OCI-LY1 (cell line): ENCODE measurements around the gene PTPRO.

ENCODE experiments used
- EZH2 ChIP-seq: fragments of 200-600 bp; sonication (generic), shearing (Covaris generic); IDR thresholded peaks from 2 replicates; pipeline ENCODE4 v1.8.0; 2017; ENCODE audit warnings: borderline replicate concordance, mixed run types, mild to moderate bottlenecking, antibody characterized with exemption, low read length, moderate library complexity, mixed read lengths
- TF ChIP-seq, protein P1 (sequence below): fragments of 200-600 bp; sonication (generic), shearing (Covaris generic); IDR thresholded peaks from 2 replicates; pipeline ENCODE4 v1.5.1; 2017; ENCODE audit warnings: mild to moderate bottlenecking, antibody characterized with exemption, low read length, moderate library complexity, mixed read lengths

DNA sequence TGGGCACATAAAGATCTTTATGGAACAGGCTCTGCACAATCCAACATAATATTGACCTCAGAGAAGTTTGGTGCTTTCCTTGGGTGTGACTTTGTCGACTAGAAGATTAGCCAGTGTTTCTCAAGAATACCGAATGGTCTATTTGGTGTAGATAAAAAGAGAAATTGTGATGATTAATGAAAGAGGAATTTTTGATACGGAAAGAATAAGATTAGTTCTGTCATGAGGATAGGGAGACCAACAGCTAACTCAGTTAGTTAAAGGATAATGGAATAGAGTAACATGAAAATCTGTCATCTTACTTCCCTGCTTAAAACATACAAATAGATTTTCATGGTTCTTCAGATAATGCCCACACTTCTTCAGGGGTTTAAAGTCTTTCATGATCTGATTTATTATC is 24.2 kb downstream of the PTPRO start:
- TF ChIP-seq EZH2, result no peak
- TF ChIP-seq, protein P1, sequence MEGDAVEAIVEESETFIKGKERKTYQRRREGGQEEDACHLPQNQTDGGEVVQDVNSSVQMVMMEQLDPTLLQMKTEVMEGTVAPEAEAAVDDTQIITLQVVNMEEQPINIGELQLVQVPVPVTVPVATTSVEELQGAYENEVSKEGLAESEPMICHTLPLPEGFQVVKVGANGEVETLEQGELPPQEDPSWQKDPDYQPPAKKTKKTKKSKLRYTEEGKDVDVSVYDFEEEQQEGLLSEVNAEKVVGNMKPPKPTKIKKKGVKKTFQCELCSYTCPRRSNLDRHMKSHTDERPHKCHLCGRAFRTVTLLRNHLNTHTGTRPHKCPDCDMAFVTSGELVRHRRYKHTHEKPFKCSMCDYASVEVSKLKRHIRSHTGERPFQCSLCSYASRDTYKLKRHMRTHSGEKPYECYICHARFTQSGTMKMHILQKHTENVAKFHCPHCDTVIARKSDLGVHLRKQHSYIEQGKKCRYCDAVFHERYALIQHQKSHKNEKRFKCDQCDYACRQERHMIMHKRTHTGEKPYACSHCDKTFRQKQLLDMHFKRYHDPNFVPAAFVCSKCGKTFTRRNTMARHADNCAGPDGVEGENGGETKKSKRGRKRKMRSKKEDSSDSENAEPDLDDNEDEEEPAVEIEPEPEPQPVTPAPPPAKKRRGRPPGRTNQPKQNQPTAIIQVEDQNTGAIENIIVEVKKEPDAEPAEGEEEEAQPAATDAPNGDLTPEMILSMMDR, result no peak
